B cell (primary cell): ENCODE results near the gene TMEM208.

ENCODE experiments used
- CTCF ChIP-seq: fragments of 200-600 bp; IDR thresholded peaks from one replicate; pipeline ENCODE4 v1.8.0; 2022; ENCODE audit warnings: antibody characterized with exemption, mild to moderate bottlenecking
- EZH2 ChIP-seq: IDR thresholded peaks from 2 replicates; pipeline ENCODE4 v1.6.1; 2012; ENCODE audit warnings: borderline replicate concordance, low read depth, mild to moderate bottlenecking, moderate library complexity, low read length; ENCODE audit not compliant: insufficient read depth, poor library complexity, severe bottlenecking

DNA sequence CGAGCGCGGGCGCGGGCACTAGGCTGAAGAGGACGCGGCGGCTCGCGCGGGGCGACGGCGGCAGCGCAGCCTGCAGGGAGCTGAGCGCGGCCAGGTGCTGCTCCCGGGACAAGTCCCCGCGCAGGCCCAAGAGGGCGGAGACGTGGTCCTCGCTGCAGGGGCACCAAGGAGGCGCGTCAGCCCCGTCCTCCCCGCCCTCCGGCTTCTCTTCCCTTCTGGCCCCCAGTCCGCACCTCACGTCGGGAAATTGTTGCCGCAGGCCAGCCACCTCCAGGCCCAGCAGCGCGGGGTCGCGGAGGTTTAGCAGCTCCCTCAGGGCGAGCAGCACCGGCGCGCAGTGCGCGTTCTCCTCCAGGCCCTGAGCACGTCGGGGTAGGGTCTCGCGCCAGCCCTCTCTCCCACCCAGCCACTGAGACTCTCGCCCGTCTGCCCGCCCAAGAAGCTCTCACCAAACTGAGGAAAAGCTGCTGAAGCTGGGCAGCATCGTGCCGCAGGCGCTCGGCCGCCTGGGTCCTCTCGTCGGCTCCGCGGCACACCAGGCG is 42.4 kb upstream of the TMEM208 start:
- TF ChIP-seq CTCF: no peak
- TF ChIP-seq EZH2: no peak
